Kidney (tissue), 14 donors: ENCODE results near the gene GNPAT. TPM values are rescaled to one million over a fixed set of nuclear protein-coding genes. Genes with fewer than 3 reads are reported as not detected.
A peak's percentile ranks its signal among the peaks of the same experiment; 100 is the strongest.

Experiments used
- DNase-seq, 5 donors: peaks; one replicate each; pipeline ENCODE4 v3.0.0-alpha.2; 2013 to 2020
- FAIRE-seq: peaks from 2 replicates; lab custom pipeline; 2012; peaks lifted over from hg19 to GRCh38; lab: Jason Lieb, UNC
- H3K27ac ChIP-seq, 2 donors: one replicate each; pipeline ENCODE4 v1.7.0; 2013; ENCODE audit warnings: low read depth in 2 of 2, low read length in 2 of 2, inconsistent platforms in 1 of 2
- H3K27me3 ChIP-seq: one replicate; pipeline ENCODE4 v1.7.1; 2013; ENCODE audit warnings: low read length, inconsistent platforms; ENCODE audit not compliant: control insufficient read depth, insufficient read depth
- H3K36me3 ChIP-seq, 3 donors: one replicate each; pipeline versions ENCODE4 v1.7.0 to v1.7.1; 2013; ENCODE audit warnings: low read length in 3 of 3, control low read depth in 1 of 3, inconsistent platforms in 1 of 3; ENCODE audit not compliant: insufficient read depth in 3 of 3, control insufficient read depth in 2 of 3
- H3K4me1 ChIP-seq, 3 donors: one replicate each; pipeline versions ENCODE4 v1.7.0 to v1.7.1; 2013; ENCODE audit warnings: low read length in 3 of 3, inconsistent platforms in 1 of 3, low read depth in 1 of 3; ENCODE audit not compliant: control insufficient read depth in 2 of 3, insufficient read depth in 2 of 3
- H3K4me3 ChIP-seq, 3 donors: one replicate each; pipeline versions ENCODE4 v1.7.0 to v1.8.1; 2013; ENCODE audit warnings: low read length in 3 of 3, control low read depth in 1 of 3, inconsistent platforms in 1 of 3
- H3K9ac ChIP-seq, 3 donors: one replicate each; pipeline versions ENCODE4 v1.7.0 to v1.7.1; 2013; ENCODE audit warnings: low read length in 3 of 3, control low read depth in 1 of 3, inconsistent platforms in 1 of 3
- H3K9me3 ChIP-seq, 3 donors: one replicate each; pipeline versions ENCODE4 v1.7.0 to v1.7.1; 2013; ENCODE audit warnings: low read length in 3 of 3, control low read depth in 1 of 3, inconsistent platforms in 1 of 3; ENCODE audit not compliant: control insufficient read depth in 2 of 3, insufficient read depth in 1 of 3
- intact Hi-C: fragments of 100-400 bp; cut with DNase I; formaldehyde crosslinking; loops from one replicate; pipeline ENCODE4 v1.11.1; 2022
- polyA plus RNA-seq: library from polyadenylated mRNA; stranded (reverse); fragments of 350-450 nt; fragmentation: Illumina TruSeq; extraction: RNeasy Lipid Tissue Mini Kit (QIAGEN cat#74804); gene quantifications from one replicate; pipeline ENCODE4 v1.2.3, GENCODE V29; 2014; ENCODE audit warnings: low read depth, low replicate concordance; ENCODE audit not compliant: insufficient read depth
- total RNA-seq: library from RNA; stranded (reverse); fragmentation: NEBNext Ultra II Directional; extraction: Animal tissue kit (Norgen Biotek cat#: 25700); gene quantifications from one replicate; pipeline ENCODE4 v1.2.1, GENCODE V29; 2021
- TF ChIP-seq, protein P1 (sequence below): IDR thresholded peaks from 3 replicates; pipeline ENCODE4 v1.5.1; 2012; ENCODE audit warnings: mild to moderate bottlenecking, moderate library complexity, borderline replicate concordance; ENCODE audit not compliant: insufficient read depth; ENCODE audit errors: extremely low read depth
- donor health status: control.
- donor health status: control.
- donor health status: control.
- donor health status: control.
- donor health status: control.
- donor health status: DM: yes; HTN: yes; CAD: no.
- donor health status: Normal renal cell carcinoma (clear cell type).

Gene GNPAT
- total and polyA plus RNA-seq, 2 donors from 2014 or later, result 31.2 to 33.7 TPM

DNA sequence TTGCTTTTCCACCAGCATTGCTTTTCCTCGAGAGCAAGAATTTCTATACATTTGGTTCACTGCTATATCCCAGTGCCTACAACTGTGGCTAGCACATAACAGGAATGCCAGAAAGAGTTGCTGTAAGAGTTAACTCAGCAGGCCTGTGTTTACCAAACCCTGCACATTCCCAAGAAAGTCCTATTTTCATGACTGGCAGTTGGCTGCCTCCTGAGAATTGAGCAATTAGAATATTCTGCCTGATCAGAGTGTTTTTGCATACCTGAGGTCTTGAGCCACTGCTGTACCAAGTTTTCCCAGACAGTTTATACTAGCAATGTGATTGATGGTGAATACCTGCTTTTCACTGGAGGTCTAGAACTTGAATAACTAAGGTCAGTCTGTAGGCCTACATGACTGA, 2.7 kb upstream of the GNPAT start:
- Histone ChIP-seq H3K27ac (no peak overlapping the region), H3K4me3 (no peak overlapping the region), H3K36me3 (peaks cover 2 to 15% (median 8%) of the 10 kb centered on the region in 3 donors), H3K9ac (no peak overlapping the region), H3K27me3 (no peaks in the 10 kb centered on the region), H3K4me1 (peaks cover 0 to 28% (median 6%) of the 10 kb centered on the region in 3 donors), H3K9me3 (no peaks in the 10 kb centered on the region)
- intact Hi-C loops, result no loop called here
- TF ChIP-seq, protein P1, sequence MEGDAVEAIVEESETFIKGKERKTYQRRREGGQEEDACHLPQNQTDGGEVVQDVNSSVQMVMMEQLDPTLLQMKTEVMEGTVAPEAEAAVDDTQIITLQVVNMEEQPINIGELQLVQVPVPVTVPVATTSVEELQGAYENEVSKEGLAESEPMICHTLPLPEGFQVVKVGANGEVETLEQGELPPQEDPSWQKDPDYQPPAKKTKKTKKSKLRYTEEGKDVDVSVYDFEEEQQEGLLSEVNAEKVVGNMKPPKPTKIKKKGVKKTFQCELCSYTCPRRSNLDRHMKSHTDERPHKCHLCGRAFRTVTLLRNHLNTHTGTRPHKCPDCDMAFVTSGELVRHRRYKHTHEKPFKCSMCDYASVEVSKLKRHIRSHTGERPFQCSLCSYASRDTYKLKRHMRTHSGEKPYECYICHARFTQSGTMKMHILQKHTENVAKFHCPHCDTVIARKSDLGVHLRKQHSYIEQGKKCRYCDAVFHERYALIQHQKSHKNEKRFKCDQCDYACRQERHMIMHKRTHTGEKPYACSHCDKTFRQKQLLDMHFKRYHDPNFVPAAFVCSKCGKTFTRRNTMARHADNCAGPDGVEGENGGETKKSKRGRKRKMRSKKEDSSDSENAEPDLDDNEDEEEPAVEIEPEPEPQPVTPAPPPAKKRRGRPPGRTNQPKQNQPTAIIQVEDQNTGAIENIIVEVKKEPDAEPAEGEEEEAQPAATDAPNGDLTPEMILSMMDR, result no peak
- DNase-seq, result no peak
- FAIRE-seq, result no peak

DNA sequence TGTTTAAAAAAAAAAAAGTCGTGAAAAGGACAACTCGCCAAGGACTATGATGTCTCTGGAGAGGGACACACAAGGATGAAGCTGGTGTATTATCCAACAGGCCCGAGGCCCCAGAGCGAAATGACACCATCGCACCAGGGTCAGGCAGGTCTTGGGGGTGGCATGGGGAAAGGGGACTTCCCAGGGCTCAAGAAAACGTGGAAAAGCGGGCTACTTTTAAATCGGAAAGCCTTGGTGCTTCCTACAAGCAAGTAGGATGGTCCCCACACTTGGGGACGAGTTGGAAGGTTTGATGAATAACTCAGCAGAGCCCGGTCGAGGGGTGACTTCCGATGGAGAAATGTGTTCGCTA, 505 bp upstream of the GNPAT start:
- Histone ChIP-seq H3K9ac (peak overlapping the region; percentile 39 to 94 (median 86)), H3K4me1 (peaks cover 0 to 18% (median 4%) of the 10 kb centered on the region in 3 donors), H3K36me3 (peaks cover 2 to 15% (median 8%) of the 10 kb centered on the region in 3 donors), H3K4me3 (peak overlapping the region; percentile 62 to 99 (median 98)), H3K27me3 (no peaks in the 10 kb centered on the region), H3K27ac (peak overlapping the region; percentile 54 to 68), H3K9me3 (no peaks in the 10 kb centered on the region)
- FAIRE-seq (no peak), DNase-seq (peak in 1 of 5 donors; percentile 25)
- intact Hi-C loops, result no loop called here
- TF ChIP-seq, protein P1, result no peak

DNA sequence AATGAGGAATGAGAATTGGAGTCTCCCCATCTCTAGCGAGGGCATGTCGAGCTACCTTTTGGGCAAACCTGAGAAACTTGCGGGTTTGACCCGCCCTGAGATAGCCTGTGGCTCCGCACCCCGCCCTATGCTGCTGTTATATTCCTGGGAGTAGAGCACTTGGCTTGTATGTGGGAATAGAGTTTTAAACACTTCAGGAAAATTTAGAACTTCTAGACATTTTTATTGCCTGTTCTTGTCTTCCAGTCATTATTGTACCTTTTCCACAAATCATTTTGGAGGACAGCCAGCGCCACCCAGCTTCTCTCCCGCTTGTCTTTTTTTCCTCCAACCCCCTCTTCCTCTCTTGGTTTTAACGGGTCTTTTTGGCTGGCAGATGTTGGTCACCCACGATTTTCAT, 738 bp downstream of the GNPAT start:
- DNase-seq, result peak in 3 of 5 donors; percentile 44 to 53 (median 44)
- Histone ChIP-seq H3K4me3 (peak overlapping the region; percentile 62 to 99 (median 98)), H3K36me3 (peaks cover 2 to 15% (median 8%) of the 10 kb centered on the region in 3 donors), H3K4me1 (peaks cover 3 to 18% (median 4%) of the 10 kb centered on the region in 3 donors), H3K9me3 (no peaks in the 10 kb centered on the region), H3K27me3 (no peaks in the 10 kb centered on the region), H3K27ac (no peak overlapping the region), H3K9ac (peak overlapping the region; percentile 39 to 94 (median 78))
- no peak for FAIRE-seq
- TF ChIP-seq, protein P1, result no peak
- intact Hi-C loops, result no loop called here
